RPMI7951 (cell line): Measurements from ENCODE around the gene C9orf153. TPM values are rescaled to one million over a fixed set of nuclear protein-coding genes. Genes with fewer than 3 reads are reported as not detected.
A peak's percentile ranks its signal among the peaks of the same experiment; 100 is the strongest.

Experiments used
- DNase-seq: peaks from one replicate; pipeline ENCODE4 v3.0.0-alpha.2; 2012; ENCODE audit warnings: low read depth
- total RNA-seq: library from RNA; depleted of rRNA; stranded (reverse); fragments of >200 nt; shearing (Covaris generic); gene quantifications from 2 replicates; pipeline ENCODE4 v1.2.3, GENCODE V29; 2014

The C9orf153 gene
- total RNA-seq, 1 experiment from 2014 or later = 0.48 TPM

DNA sequence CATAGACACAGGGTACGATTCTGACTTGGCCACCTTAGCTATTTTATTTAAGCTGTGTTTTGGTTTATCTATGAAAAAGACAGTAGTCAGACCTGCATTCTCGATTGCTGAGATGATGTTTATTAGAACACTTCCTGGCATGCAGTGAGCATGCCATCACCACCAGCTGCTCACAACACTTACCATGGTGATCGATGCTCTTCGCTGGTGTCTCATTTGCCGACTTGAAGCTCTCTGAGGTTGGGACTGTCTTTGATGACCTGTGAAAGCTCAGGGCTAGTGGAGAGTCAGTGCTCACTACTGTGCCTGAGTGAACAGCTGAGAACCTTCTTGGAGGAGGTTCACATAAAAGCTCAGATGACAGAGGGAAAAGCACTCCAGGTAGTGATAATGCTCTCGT is 4.4 kb upstream of the C9orf153 start:
- DNase-seq = no peak

DNA sequence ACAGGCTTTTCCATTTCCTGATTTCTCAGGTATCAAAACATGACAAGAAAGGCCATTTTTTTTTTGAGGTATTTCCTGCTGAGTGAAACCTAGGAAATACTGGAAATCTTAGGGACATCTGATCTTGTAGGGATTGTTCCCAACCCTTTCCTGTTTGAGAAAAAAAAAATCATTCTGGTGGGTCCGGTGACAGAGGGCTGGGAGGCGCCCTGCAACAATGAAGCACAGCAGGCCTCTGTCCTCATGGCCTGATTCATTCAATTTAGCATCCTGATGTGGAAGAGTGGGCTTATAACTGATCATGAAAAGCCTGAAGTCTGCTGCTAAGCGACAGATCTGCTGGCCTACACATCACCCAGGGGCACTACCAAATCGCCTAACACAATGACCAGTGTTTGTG is 3.0 kb upstream of the C9orf153 start:
- DNase-seq = no peak

DNA sequence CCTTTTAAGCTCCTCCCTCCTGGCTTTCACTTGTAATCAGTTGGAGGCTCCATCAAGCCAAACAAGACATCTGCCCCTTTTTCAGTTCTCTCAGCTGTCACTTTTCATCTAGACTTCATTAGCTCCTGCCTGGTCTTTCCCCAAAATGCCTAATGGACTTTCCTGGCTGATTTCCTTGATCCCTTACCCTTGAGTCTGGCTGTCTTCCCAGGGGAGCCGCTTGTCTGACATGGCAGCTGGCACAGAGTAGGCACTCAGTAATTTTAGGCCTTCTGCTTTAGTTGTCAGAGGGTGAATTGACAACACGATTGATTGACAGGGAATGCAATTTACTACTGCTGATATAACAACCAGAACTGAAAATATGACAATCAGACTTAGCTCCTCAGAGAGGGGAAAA is 2.1 kb downstream of the C9orf153 start:
- no peak for DNase-seq

DNA sequence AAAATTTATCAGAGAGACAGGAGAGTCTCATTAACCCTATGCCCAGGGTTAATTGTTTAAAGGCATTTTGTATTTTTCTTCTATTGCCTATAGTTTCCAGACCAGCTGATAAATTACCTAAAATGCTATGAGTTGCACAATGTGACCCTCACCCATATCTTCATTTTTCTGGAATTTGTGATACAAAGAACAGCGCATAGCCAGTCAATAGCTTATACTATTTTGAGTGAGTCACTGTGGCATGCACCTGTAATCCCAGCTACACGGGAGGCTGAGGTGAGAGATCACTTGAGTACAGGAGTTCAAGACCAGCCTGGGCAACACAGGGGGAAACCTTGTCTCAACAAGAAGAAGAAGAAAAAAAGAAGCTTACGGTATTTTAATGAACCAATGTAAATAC is 2.8 kb downstream of the C9orf153 start:
- DNase-seq = no peak

DNA sequence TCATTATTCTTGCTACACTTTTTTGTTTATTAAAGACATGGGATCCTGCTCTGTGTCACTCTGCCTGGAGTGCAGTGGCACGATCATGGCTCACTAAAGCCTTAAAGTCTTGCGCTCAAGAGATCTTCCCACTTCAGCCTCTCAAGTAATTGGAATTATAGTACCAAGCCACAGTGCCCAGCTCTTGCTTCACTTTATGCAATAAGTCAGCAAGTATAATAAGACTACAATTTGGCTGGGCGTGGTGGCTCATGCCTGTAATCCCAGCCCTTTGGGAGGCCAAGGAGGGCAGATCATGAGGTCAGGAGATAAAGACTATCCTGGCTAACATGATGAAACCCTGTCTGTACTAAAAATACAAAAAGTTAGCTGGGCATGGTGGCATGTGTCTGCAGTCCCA is 5.9 kb downstream of the C9orf153 start:
- DNase-seq = no peak

DNA sequence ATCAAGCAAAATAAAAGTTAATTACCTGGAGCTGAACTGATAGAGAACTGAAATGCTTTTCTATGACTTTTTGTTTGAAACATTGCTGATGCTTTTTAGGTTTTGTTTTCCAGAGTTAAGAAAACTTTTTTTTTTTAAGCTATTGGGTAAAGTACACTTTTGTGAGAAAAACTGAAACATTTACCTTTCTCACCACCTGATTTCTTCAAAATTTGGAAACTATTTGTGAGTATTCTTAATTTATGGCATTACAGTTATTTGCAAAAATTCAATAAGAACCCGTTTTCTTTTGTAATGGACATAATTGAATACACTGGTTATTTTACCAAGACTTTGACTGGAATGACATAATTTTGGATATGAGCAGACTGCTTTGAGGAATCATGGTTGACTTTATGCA is 6.6 kb downstream of the C9orf153 start:
- DNase-seq = no peak

DNA sequence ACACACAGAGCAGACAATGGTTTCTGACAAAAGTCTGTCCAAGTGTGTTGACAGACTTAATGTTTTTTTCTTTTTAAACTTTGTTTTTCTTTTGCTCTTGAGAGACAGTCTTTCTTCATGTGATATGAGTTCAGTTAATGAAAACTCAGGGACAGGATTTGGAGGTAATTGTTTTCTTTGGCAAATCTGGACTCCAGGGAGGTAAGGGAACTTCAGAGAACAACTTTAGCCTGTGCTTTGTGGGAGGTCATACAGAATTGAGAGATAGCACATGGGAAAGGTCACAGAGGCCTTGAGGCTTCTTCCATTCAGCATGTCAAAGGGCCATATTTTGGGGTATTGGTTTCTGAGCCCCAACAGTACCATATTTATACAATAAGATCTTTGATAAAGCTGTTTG is 9.3 kb downstream of the C9orf153 start:
- no peak for DNase-seq

DNA sequence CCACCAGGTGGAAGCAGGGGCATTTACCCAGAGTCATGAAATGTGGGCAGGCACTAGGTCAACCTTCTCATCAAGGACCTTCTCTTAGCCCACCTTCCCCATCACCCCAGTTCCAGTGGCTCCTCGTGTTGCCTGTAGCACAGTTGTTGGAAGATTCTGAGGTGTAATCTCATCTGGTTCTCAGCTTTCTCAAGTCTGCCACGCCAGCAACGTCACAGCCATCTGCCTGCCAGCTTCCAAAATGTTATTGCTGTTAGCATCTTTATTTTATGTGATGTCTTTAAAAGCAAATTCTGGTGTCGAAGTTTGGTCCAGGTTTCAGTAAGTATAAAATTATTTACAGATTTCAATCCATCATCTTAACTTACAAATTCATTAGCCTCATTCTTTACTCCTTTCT is 10.7 kb downstream of the C9orf153 start:
- no peak for DNase-seq

DNA sequence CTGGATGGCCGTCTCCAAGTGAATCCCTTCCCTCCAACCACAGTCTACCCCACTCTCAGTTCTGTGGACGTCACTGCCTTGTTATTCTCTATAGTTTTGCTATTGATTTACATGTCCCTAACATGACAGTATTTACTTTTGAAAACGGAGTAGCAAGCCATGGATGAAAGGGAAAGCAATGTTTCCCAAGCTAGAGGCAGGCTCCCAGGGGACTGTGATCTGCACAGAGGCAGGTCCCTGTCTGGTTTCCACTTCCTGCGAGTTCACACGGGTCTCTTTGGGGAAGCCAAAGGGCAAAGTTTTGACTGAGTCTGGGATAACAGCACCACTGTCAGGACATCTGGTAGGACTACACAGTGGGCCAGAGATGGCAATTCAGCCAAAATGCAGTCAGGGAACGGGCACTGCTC is 12.7 kb downstream of the C9orf153 start:
- DNase-seq = peak; percentile 43

DNA sequence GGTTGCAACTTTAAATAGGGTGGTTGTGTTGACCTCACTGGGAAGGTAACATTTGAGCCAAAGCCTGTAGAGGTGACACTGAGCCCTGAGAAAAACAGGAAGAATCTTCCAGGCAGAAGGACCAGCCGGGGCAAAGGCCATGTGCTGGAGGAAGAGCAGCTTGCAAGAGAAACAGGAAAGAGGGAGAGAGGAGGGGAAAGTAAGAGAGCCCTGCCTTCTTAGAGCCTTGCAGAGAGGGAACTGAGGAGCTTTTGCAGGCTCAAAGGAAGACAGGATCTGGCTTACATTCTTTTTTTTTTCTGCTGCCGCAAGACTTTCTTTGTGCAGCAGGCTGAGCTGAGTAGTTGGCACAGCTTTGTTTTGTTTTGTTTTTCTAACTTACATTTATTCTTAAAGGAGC is 17.4 kb downstream of the C9orf153 start:
- DNase-seq = no peak

DNA sequence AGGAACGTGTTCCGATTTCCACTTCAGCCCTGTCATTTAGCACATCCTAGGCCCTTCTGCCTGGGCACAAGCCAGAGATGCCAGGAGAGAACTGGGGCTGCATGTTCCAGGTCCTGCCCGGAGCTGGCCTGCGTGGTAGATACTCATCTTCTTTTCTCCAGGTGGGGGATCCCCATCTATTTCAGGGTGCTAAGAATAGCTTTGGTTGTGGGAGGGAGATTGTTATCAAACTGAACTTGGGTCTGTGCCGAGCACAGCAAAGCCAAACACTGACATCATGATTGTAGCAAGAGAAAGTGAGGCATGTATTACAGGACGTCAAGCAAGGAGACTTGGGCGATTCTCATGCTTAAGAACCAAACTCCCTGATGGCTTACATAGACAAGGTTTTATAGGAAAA is 18.2 kb downstream of the C9orf153 start:
- no peak for DNase-seq

DNA sequence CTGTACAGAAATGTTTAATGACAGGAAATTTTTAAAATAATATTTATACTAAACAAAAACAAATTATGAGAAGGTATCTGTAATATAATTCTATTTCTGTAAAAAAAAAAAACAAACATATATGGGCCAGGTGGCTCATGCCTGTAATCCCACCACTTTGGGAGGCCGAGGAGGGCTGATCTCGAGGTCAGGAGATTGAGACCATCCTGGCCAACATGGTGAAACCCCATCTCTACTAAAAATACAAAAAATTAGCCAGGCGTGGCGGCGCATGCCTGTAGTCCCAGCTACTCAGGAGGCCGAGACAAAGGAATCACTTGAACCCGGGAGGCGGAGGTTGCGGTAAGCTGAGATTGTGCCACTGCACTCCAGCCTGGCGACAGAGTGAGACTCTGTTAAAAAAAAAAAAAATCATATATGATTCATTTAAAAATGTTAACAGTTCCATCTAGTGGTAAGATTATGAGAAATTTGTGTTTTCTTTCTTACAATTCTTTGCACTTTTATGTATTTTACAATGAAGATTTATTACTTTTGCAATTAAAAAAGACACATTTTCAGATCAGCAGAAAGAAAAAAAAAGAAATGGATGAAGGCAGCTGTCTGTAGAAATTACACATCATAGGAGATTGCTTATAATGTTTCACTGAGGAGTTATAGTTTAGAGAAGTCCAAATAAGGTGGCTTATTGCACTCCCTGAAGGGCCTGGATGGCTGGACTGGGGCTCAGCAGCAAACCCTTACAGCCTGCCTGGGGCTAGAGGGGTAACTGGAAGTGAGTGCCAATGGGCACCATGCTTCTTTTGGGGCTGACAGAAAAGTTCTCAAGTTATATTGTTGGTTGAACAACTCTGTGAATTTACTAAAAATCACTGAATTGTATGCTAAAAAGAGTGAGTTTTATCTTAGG is 20.3 kb downstream of the C9orf153 start:
- peak; percentile 10 for DNase-seq

DNA sequence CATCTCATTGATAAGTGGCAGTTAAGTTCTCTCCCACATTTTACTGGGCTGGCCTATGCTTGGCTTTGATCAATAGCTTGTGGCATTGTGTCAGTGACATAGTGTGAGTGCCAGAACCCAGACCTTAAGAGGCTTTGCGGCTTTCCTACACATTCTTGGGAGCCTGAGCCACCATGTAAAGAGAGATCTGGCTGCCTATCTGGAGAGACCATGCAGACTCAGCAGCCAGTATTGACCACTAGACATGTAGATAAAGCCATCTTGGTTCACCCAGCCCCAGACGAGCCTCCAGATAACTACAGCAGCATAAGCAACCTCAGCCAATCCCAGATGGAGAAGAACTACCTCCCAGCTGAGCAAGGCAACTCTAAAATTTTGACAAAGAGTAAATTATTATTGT is 28.6 kb downstream of the C9orf153 start:
- DNase-seq = no peak

DNA sequence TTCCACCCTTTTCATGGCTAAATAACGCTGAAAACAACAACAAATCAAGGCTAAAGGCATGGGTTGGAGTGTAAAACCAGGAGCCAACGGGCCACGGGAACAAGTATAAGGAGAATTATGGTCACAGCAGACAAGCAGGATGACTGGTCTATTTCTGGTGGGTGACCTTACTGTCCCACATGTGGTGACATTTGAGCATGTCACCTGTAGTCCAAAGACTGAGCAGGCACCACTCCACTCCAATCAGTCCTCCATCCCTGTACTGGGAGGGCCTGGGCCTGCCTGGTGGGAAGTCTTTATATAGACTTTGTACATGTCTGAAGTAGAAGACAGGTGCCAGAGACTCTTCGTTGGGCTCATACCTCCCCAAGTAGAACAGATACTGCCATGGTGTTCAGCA is 36.8 kb downstream of the C9orf153 start:
- no peak for DNase-seq

DNA sequence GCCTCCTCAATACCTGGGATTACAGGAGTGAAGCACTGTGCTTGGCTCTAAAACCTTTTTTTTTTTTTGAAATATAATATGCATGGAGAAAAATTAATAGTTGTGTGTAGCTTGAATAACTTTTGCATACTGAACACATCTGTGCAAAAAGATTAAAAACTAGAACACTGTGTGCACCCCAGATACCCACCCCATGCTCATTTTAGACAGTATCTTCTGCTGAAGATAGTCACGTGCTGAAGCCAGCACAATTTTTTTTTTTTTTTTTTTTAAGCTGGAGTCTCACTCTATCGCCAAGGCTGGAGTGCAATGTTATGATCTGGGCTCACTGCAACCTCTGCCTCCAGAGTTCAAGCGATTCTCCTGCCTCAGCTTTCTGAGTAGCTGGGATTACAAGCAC is 39.9 kb downstream of the C9orf153 start:
- no peak for DNase-seq

DNA sequence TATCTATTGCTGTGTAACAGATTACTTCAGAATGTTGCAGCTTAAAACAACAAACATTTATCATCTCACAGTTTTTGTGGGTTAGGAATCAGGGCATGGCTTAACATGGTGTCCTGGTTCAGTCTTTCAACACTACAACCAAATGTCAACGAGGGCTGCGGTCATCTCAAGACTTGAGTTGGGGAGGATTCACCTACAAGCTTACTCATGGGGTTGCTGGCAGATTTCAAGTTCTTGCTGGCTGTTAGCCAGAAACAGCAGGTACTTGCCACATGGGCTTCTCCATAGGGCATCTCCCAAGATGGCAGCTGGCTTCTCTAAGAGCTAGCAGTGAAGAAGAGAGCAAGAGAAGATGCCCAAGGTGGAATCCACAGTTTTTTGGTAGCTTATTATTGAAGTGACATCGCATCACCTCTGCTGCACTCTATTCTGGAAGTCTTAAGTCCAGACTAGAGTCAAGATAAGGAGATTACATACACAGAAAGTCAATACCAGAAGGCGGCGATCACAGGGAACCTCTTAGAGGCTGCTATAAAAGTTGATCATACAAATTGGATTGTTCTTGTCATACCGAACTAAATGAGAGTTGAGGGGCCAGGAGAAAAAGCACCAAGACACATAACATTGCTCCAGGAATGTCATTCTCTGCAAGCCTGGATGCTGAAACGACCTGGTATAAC is 42.2 kb downstream of the C9orf153 start:
- DNase-seq = no peak

DNA sequence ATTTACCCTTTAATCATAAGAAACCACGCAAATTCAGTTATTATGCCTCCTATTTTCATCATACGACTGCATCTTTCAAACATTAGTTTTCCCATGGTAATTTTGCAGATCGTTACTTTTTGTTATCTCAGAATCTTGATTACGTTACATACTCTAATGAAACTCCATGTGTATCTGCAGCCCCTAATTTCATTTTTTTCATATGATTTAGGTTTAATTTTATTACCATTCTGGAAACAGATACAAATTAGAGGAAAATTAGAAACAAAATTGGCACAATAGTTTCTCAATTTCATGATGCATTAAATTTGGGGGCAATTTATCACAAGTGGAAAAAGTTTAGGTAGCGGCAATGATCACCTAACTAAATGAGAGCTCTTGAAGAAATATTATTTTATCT is 52.3 kb downstream of the C9orf153 start:
- no peak for DNase-seq

DNA sequence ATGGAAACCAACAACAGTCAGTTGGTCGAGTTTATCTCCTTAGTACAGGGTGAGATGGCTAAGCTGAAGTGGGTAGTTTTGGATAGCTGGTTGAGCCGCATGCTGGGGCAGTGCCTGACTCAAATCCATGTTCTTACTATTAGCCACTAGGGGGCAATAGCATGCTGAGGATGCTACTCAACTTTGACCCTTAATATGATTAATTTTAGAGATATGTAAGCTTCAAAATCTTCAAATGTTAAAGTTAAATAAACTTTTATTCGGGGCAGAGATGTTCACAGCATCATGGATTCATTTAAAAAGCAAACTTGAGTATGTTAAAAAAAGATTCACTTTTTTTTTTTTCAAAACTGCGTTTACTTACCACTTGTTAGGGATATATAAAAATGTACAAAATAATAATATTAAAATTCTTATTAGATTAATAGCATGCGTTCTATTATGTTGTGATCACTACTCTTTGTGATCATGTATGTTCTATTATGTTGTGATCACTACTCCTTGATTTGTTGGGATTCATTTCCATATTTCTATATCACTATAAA is 57.0 kb downstream of the C9orf153 start:
- peak; percentile 35 for DNase-seq

DNA sequence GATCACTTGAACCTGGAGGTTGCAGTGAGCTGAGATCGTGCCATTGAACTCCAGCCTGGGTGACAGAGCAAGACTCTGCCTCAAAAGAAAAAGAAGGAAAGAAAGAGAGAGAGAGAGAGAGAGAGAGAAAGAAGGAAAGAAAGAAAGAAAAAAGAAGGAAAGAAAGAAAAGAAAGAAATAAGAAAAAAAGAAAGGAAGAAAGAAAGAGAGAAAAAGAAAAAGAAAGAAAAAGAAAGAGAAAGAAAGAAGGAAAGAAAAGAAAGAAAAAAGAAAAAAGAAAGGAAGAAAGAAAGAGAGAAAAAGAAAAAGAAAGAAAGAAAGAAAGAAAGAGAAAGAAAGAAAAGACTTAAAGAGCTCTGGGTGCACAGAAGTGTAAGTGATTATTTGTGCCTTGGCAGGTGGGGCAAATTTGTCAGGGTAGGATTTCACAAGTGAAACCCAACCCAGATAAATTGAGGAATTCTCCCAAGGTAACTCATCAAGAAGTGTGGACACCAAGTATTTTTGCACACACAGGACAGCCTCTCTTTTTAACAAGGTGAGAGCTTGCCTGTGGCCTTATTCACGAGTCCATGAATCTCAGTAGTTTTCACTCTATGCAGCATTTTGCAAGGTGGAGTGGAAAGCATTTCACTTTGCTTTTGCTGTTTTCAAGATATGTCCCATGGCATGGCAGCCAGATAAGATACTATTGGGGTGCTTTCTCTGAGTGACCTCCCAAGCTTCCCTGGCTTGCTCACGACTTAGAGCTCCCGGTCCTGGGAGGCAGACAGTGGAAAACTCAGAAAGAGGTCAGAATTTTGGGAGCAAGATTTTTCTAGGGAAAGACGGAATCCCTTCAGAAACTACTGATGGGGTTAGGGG is 57.8 kb downstream of the C9orf153 start:
- no peak for DNase-seq

DNA sequence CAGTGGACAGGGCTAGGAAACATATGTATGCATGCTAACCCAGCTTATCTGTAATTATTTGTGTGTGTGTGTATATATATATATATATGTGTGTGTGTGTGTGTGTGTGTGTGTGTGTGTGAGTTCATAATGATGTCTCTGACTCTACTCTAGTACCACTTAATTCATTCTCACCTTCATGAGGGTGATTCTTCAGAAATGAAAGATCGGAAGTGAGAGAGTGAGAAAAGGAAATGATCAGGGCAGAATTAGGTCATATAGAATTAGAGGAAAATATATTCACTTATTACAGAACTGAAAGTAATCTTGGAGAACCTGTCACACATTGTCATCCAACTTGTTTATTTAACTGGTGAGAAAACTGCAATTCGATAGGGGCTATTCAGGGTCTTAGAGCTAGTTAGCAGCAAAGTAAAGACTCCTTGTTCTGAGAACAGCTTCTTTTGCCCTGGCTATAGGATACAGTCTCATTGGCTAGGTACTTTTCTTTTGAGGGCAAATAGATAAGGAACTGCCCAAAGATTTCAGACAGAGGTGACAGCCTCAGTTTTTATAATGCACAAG is 58.8 kb downstream of the C9orf153 start:
- DNase-seq = no peak

DNA sequence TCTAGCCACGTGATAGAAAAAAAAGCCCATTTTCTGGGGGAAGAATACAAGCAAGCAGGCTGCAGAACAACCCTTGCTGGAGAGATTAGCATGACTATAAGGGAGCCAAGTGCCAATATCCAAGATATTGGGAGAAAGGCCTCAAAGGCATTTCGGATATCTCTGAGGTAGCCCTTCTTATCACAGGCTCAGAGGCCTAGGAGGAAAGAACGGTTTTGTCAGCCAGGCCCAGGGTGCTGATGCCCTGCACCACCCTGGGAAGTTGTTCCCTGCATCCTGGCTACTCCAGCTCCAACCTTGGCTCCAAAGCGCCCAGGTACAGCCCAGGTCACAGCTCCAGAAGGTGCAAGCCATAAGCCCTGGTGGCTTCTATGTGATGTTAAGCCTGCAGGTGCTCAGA is 66.4 kb downstream of the C9orf153 start:
- no peak for DNase-seq

DNA sequence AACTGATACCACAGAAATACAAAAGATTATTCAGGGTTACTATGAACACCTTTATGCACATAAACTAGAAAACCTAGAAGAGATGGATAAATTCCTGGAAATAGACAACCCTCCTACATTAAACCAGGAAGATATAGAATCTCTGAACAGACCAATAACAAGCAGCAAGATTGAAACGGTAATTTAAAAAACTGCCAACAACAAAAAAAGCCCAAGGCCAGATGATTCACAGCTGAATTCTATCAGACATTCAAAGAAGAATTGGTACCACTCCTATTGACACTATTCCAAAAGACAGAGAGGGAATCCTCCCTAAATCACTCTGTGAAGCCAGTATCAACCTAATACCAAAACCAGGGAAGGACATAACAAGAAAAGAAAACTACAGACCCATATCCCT is 68.8 kb downstream of the C9orf153 start:
- peak; percentile 22 for DNase-seq
